Fibroblast of upper back skin (primary cell): Measurements from ENCODE around the gene CHST13.
A peak's percentile ranks its signal among the peaks of the same experiment; 100 is the strongest.
"Not testable (repeated sequence)": the region's sequence is repeated elsewhere in the genome, so short reads cannot be mapped to it uniquely, and the experiment has no call there.

Experiments
- DNase-seq: peaks from one replicate; pipeline ENCODE4 v3.0.0-alpha.2; 2013

CHST13 gene

GRCh38 chr3:126527455-126528211, 3.7 kb downstream of the CHST13 start:
- no peak for DNase-seq

GRCh38 chr3:126528419-126528799, 4.5 kb downstream of the CHST13 start:
- DNase-seq: no peak

- no peak for DNase-seq
Measured at GRCh38 chr3:126528800-126529541, 5.0 kb downstream of the CHST13 start.

GRCh38 chr3:126529585-126530170, 5.7 kb downstream of the CHST13 start:
- no peak for DNase-seq

- no peak for DNase-seq
Measured at GRCh38 chr3:126530171-126531050, 6.5 kb downstream of the CHST13 start.

- DNase-seq: no peak
Measured at GRCh38 chr3:126531051-126531330, 7.0 kb downstream of the CHST13 start.

- no peak for DNase-seq
Measured at GRCh38 chr3:126533506-126533905, 9.6 kb downstream of the CHST13 start.

GRCh38 chr3:126534716-126535115, 10.8 kb downstream of the CHST13 start:
- DNase-seq: not testable (repeated sequence)

- DNase-seq: no peak
Measured at GRCh38 chr3:126535636-126536035, 11.7 kb downstream of the CHST13 start.

- no peak for DNase-seq
Measured at GRCh38 chr3:126536126-126536525, 12.2 kb downstream of the CHST13 start.

GRCh38 chr3:126537116-126537729, 13.3 kb downstream of the CHST13 start:
- no peak for DNase-seq

GRCh38 chr3:126537730-126538281, 13.9 kb downstream of the CHST13 start:
- no peak for DNase-seq

GRCh38 chr3:126538316-126538715, 14.4 kb downstream of the CHST13 start:
- no peak for DNase-seq

- DNase-seq: no peak
Measured at GRCh38 chr3:126538966-126539365, 15.0 kb downstream of the CHST13 start.

- no peak for DNase-seq
Measured at GRCh38 chr3:126539558-126540250, 15.7 kb downstream of the CHST13 start.

GRCh38 chr3:126540342-126540849, 16.4 kb downstream of the CHST13 start:
- peak; percentile 91 for DNase-seq

GRCh38 chr3:126540951-126541627, 17.1 kb downstream of the CHST13 start:
- DNase-seq: no peak

GRCh38 chr3:126541628-126542339, 17.8 kb downstream of the CHST13 start:
- no peak for DNase-seq

- no peak for DNase-seq
Measured at GRCh38 chr3:126542340-126543241, 18.6 kb downstream of the CHST13 start.
